Spleen (tissue), 7 donors: ENCODE data around the gene INPP4B.

Experiments used
- CTCF ChIP-seq, 11 experiments: fragments of 200-600 bp in 7 of 11; fragments of 450-650 bp in 4 of 11; sonication (generic) in 4 of 11; IDR thresholded peaks in 8 of 11; conservative IDR thresholded peaks in 3 of 11; 1 replicate in 7 of 11; 2 replicates in 4 of 11; pipeline versions ENCODE4 v1.4.0 to v1.8.0; 2016 to 2021; ENCODE audit warnings: antibody characterized with exemption in 11 of 11, inconsistent platforms in 4 of 11, mild to moderate bottlenecking in 1 of 11
- POLR2A ChIP-seq, 3 donors: fragments of 450-650 bp; IDR thresholded peaks; one replicate each; pipeline ENCODE4 v1.5.1; 2017; ENCODE audit warnings: antibody characterized with exemption in 3 of 3, mild to moderate bottlenecking in 1 of 3
- POLR2AphosphoS5 ChIP-seq, 3 donors: sonication (generic); formaldehyde crosslinking; IDR thresholded peaks; one replicate each; pipeline ENCODE4 v1.5.1; 2017; ENCODE audit warnings: antibody characterized with exemption in 3 of 3
- donor health status: DM: no; HTN: no; CAD: no; lungs with moderate emphysema.
- donor health status: DM: no; HTN: no; CAD: no.
- donor health status: DM: no; HTN: no; CAD: no.

GRCh38 chr4:142130666-142131065 is 715.4 kb downstream of the INPP4B start:
- TF ChIP-seq CTCF (IDR thresholded peaks at IDR 0.05 in 8 of 11, conservative IDR thresholded peaks at IDR 0.05 in 3 of 11) (no peak), POLR2A (IDR thresholded peaks at IDR 0.05) (no peak), POLR2AphosphoS5 (IDR thresholded peaks at IDR 0.05) (no peak)
